Measurements from ENCODE around the gene TSPAN15. TPM values are rescaled to one million over a fixed set of nuclear protein-coding genes. Genes with fewer than 3 reads are reported as not detected.

Gene TSPAN15
- total RNA-seq, 3 donors from 2014 or later, result 53.3 to 89.5 (median 65.0) TPM

DNA sequence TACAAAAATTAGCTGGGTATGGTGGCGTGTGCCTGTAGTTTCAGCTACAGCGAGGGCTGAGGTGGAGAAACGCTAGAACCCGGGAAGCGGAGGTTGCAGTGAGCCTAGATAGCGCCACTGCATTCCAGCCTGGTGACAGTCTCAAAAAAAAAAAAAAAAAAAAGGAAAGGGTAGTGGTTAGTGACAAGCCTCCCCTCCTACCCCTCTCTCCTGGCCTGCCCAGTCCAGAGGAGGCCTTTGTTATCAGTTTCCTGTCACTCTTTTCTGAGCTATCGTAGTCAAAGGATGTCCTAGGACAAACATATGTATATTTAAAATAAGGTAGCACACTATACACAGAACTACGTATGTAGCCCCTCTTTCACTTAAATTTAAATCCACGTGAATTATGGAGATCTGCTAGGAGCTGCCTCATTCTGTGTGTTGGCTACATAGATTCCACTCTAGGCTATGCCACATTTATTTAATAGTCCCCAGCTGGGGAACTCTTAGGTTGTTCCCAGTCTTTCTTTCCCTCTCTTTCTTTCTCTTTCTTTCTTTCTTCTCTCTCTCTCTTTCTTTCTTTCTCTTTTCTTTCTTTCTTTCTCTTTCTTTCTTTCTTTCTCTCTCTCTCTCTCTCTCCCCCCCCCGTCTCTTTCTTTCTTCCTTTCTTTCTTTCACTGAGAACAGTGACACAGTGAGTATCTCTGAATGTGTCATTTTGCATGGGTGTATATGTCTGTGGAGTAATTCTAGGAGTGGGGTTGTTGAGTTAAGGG is 3.9 kb downstream of the TSPAN15 start:
- no peak overlapping the region for H3K27ac ChIP-seq
- intact Hi-C loops (cut with DNase I; ENCODE audit: low total_unique reads), result no loop called here
- DNase-seq (ENCODE audit: low spot score in 2 of 2), result no peak

DNA sequence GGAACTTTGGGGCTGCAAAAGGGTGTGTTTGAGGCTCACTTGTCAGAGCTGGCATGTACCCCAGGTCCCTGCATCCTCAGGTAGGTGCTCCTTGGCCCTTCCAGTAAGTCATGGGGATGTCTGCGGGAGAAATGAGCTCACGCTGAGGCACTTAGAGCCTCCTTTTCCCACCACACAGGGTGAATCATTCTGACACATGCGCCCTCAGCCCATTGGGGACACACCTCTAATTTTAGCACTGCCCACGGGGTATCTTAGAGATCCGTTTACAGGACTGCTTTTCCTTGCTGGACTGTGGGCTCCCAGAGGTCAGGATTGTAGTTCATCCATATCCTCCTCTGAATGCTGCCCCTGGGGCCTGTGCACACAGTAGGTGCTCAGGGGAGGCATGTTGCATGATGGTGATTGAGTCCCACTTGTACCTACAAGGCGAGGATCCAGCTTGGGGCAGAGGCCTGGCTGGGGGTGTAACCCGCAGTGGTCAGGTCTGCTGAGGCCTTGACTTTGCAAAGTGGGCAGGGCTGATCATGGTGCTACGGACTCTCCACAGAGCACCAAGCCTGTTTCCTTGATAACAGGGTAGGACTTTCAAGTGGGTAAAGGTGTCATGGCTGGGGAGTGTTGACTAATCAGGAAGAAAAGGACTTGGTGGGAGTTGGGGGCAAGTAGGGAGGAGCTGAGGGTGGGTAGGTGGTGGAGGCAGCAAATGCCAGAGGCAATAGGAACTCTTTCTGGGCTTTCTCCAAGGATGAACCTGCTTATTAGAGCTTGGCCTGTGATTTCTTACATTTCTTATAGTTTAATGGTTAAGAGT is 5.8 kb downstream of the TSPAN15 start:
- H3K4me3 ChIP-seq, result no peak overlapping the region
- H3K27ac ChIP-seq, result peak overlapping the region; percentile 74 to 75
- H3K36me3 ChIP-seq, result no peaks in the 10 kb centered on the region
- H3K27me3 ChIP-seq, result no peaks in the 10 kb centered on the region
- no peaks in the 10 kb centered on the region for H3K9me3 ChIP-seq
- intact Hi-C loops (cut with DNase I; ENCODE audit: low total_unique reads), result no loop called here
- DNase-seq (ENCODE audit: low spot score in 2 of 2), result no peak
- no peak for TF ChIP-seq POLR2A (IDR thresholded peaks at IDR 0.05)
- TF ChIP-seq, protein P1, sequence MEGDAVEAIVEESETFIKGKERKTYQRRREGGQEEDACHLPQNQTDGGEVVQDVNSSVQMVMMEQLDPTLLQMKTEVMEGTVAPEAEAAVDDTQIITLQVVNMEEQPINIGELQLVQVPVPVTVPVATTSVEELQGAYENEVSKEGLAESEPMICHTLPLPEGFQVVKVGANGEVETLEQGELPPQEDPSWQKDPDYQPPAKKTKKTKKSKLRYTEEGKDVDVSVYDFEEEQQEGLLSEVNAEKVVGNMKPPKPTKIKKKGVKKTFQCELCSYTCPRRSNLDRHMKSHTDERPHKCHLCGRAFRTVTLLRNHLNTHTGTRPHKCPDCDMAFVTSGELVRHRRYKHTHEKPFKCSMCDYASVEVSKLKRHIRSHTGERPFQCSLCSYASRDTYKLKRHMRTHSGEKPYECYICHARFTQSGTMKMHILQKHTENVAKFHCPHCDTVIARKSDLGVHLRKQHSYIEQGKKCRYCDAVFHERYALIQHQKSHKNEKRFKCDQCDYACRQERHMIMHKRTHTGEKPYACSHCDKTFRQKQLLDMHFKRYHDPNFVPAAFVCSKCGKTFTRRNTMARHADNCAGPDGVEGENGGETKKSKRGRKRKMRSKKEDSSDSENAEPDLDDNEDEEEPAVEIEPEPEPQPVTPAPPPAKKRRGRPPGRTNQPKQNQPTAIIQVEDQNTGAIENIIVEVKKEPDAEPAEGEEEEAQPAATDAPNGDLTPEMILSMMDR (IDR thresholded peaks at IDR 0.05), result no peak
- peaks cover 0 to 12% of the 10 kb centered on the region in 2 donors for H3K4me1 ChIP-seq

More for the DNA sequence above, 3.9 kb downstream of the TSPAN15 start:
- TF ChIP-seq POLR2A (IDR thresholded peaks at IDR 0.05), result no peak
- TF ChIP-seq POLR2AphosphoS5 (IDR thresholded peaks at IDR 0.05), result no peak
- TF ChIP-seq, protein P1 (IDR thresholded peaks at IDR 0.05), result no peak
- Histone ChIP-seq H3K4me1 (peaks cover 0 to 12% of the 10 kb centered on the region in 2 donors), H3K4me3 (no peak overlapping the region), H3K36me3 (no peaks in the 10 kb centered on the region), H3K9me3 (no peaks in the 10 kb centered on the region), H3K27me3 (no peaks in the 10 kb centered on the region)

DNA sequence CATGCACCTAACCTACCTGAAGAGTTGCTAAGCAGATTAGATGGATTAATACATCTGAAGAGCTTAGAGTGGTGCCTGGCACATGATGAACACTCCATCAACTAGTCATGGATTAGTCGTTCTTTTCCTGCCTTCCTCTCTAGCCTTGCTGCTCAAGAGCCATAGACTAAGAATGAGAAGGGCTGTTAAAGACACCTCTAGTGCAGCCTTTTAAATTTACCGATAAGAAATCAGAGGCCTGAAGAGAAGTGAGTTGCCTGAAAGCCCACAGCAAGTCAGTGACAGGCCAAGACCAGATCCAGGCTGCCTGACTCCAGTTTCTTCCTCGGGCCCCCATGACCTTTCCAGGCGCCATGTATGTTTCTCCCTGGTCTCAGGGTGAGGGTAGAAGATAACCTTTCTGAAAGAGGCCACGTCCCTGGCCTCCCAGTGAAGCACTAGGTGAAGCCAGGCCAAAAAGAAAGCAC is 6.5 kb downstream of the TSPAN15 start:
- no peaks in the 10 kb centered on the region for H3K9me3 ChIP-seq
- intact Hi-C loops (cut with DNase I; ENCODE audit: low total_unique reads), result no loop called here
- no peak for TF ChIP-seq POLR2A (IDR thresholded peaks at IDR 0.05)
- H3K4me1 ChIP-seq, result peaks cover 0 to 12% of the 10 kb centered on the region in 2 donors
- H3K4me3 ChIP-seq, result no peak overlapping the region
- DNase-seq (ENCODE audit: low spot score in 2 of 2), result no peak
- H3K27me3 ChIP-seq, result no peaks in the 10 kb centered on the region
- peak overlapping the region; percentile 74 to 75 for H3K27ac ChIP-seq
- no peaks in the 10 kb centered on the region for H3K36me3 ChIP-seq

DNA sequence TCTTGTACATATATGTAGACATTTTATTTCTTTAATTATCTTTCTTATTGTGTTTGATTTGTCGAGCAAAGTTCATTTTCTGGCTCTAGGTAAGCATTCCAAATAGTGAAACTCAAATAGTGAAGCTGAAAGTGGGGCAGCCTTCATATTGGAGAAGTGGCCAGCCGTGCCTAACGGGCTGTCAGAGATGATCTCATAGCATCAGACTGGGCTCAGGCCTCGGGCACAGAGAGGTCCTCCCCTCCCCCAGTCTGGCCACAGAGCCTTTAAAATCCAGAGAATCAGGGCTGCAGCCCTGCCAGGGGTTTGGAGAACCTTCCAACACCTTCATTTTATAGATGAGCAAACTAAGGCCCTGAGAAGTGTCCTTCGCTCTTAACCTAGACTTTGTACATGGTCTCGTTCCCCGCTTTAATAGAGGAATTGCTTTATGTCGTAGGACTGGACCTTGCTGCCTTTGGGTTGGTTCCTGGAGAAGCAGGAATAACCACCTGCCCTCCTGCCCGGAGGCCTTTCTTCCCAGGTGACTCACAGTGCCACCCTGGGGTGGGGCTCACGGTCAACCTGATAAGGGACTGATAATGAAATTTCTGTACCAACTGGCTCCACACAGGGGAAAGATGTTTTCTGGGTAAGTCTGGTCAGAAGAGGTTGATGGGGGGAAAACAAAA is 7.3 kb downstream of the TSPAN15 start:
- Histone ChIP-seq H3K27ac (peak overlapping the region; percentile 74 to 75), H3K4me3 (no peak overlapping the region), H3K9me3 (no peaks in the 10 kb centered on the region), H3K36me3 (no peaks in the 10 kb centered on the region), H3K27me3 (no peaks in the 10 kb centered on the region), H3K4me1 (peaks cover 0 to 11% of the 10 kb centered on the region in 2 donors)
- DNase-seq (ENCODE audit: low spot score in 2 of 2), result no peak
- TF ChIP-seq POLR2A (IDR thresholded peaks at IDR 0.05) (no peak), POLR2AphosphoS5 (IDR thresholded peaks at IDR 0.05) (no peak)
- TF ChIP-seq, protein P1 (IDR thresholded peaks at IDR 0.05), result no peak
- intact Hi-C loops (cut with DNase I; ENCODE audit: low total_unique reads), result no loop called here

DNA sequence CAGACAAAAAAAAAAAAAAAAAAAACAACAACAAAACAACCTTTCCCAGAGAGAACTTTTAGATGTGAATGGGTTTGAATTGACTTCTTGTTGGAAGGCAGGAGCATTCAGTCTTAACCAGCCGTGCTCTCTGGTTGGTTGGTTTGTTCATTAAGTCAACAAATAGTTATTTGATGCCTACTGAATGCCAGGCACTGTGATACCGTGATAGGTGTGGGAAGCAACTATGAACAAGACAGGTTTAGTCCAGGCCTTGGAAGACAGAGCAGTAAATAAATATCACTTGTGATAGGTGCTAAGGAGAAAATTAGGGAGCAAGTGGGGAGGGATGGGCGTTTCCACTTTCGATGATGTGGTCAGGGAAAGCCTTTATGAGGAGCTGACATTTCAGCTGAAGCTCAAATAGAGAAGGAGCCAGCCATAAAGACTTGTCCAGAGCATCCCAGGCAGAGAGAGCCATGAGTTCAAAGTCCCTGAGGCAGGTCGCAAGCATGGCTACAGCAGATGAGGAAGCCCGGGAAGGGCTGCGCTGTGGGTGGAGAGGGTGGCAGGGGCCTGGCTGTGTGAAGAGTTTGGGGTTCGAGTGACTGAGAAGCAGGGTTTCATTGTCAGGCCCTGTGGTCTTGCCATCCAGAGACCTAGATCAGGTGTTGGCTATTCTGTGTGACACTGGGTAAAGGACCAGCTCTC is 8.0 kb downstream of the TSPAN15 start:
- Histone ChIP-seq H3K27ac (peak overlapping the region; percentile 67 to 78), H3K4me1 (peaks cover 0 to 7% of the 10 kb centered on the region in 2 donors), H3K9me3 (no peaks in the 10 kb centered on the region), H3K4me3 (no peak overlapping the region), H3K27me3 (no peaks in the 10 kb centered on the region), H3K36me3 (no peaks in the 10 kb centered on the region)
- no peak for DNase-seq (ENCODE audit: low spot score in 2 of 2)
- intact Hi-C loops (cut with DNase I; ENCODE audit: low total_unique reads), result no loop called here
- TF ChIP-seq POLR2A (IDR thresholded peaks at IDR 0.05) (no peak), POLR2AphosphoS5 (IDR thresholded peaks at IDR 0.05) (no peak)
- TF ChIP-seq, protein P1 (IDR thresholded peaks at IDR 0.05), result no peak

Measured in breast epithelium (tissue), 4 donors.